ENCODE data around the gene ARMS2.

The ARMS2 gene

DNA sequence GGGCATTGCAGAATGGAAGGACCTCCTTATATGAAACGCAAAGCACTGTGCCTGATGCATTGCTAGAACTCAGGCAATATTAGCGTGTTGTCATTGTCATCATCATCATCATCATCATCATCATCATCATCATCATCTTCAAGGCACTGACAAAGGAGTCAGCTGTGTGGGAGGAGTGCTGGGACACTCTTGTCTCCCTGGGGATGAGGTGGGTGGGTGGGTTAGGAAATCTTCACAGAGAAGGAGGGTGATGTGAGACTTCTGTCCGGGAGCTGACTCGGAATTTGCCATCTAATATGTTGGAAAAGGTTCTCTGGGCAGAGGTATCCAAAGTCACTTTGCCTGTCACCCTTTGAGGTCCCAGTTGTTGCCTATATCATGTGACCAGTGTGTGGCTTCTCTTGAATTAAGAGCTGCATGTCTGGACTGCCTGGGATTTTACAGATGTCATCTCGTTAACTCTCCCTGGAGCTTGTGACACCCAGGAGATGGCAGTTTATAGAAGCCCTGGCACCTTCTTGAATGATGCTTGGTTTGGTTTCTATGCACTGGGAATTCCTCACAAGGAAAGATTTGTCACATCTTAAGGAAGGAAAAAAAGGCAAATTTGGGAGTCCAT, 14.0 kb downstream of the ARMS2 start:
- Histone ChIP-seq H3K9ac (ENCODE audit: low read length) (no peak overlapping the region), H3K18ac (ENCODE audit: low read length) (no peak overlapping the region), H3K79me1 (ENCODE audit: low read length) (no peaks in the 10 kb centered on the region), H3K4ac (ENCODE audit: low read depth, low read length) (no peak overlapping the region), H4K8ac (ENCODE audit: low read depth, low read length) (no peak overlapping the region), H3K23ac (ENCODE audit: low read length) (no peak overlapping the region), H3K4me3 (ENCODE audit: low read depth, low read length) (no peak overlapping the region), H3K14ac (ENCODE audit: low read length) (no peak overlapping the region), H4K91ac (ENCODE audit: low read depth, low read length) (no peak overlapping the region), H3K9me3 (ENCODE audit: insufficient read depth, low read depth, low read length) (peaks cover 2% of the 10 kb centered on the region), H4K12ac (ENCODE audit: low read depth, low read length) (no peak overlapping the region), H2AFZ (ENCODE audit: insufficient read depth, low read length, poor library complexity) (no peak overlapping the region), H2AK5ac (ENCODE audit: low read length) (no peak overlapping the region), H3K27ac (ENCODE audit: low read depth, low read length) (no peak overlapping the region), H2BK120ac (ENCODE audit: insufficient read depth, low read length, poor library complexity) (no peak overlapping the region), H3K4me2 (ENCODE audit: low read length) (no peak overlapping the region), H3K36me3 (ENCODE audit: control insufficient read depth in 1 of 2, insufficient read depth in 2 of 2, low read length in 2 of 2) (peaks cover 0 to 6% of the 10 kb centered on the region in 2 experiments), H3K4me1 (ENCODE audit: control insufficient read depth in 1 of 2, insufficient read depth in 2 of 2, low read length in 2 of 2) (peaks cover 9 to 11% of the 10 kb centered on the region in 2 experiments), H2BK12ac (ENCODE audit: low read length) (no peak overlapping the region), H3K27me3 (ENCODE audit: insufficient read depth, low read length) (peaks cover 5% of the 10 kb centered on the region), H2BK5ac (ENCODE audit: low read depth, low read length, poor library complexity) (no peak overlapping the region), H3K79me2 (ENCODE audit: control insufficient read depth, insufficient read depth, low read length, poor library complexity) (no peaks in the 10 kb centered on the region)
- no CpG with 5 or more reads among the region's 5 CpGs for WGBS (ENCODE audit: extremely low coverage, insufficient coverage, insufficient read length)
- DNase-seq, result peak in 1 of 2 donors; percentile 47

DNA sequence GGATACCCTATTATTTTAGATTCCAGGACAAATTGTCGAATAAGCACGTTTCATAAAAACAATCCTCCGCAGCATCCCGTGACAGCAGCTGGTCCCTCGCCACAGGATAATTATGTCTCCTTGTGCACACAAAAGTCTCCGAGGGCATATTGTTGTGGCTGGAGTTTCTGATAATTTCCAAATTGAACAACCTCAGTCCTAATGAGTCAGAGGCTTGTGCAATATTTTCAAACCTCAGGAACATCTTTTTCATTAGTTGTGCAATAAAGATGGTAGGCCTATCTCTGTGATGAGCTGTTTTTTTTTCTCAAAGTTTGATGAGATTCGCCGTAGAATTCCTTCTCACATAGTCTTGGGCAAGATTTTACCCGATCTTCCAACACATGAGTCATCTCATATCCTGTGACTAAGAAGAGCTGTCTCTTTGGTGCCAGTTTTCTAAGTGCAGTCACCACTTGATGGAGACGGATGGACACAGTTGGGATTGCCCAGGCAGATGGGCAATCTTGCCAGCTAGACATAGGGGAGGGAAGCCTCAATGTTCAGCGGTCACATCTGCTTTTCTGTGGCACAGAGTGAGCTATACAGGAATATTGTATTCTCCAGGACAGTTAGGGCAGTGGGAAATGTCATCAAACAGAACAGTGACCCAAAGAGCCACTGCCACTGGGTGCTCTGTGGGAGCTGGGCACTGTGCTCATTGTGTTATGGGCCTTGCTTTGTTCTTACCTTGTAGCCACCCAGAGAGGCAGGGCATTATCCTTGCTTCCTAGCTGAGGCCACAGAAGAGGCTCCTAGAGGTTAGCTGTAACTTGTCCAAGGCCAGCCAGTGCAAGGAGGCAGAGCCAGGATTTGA, 14.7 kb downstream of the ARMS2 start:
- H2BK5ac ChIP-seq (ENCODE audit: low read depth, low read length, poor library complexity), result no peak overlapping the region
- peaks cover 2% of the 10 kb centered on the region for H3K79me1 ChIP-seq (ENCODE audit: low read length)
- no peak overlapping the region for H3K9ac ChIP-seq (ENCODE audit: low read length)
- no peak overlapping the region for H4K12ac ChIP-seq (ENCODE audit: low read depth, low read length)
- no peaks in the 10 kb centered on the region for H3K27me3 ChIP-seq (ENCODE audit: insufficient read depth, low read length)
- no peak overlapping the region for H3K23ac ChIP-seq (ENCODE audit: low read length)
- H3K4me1 ChIP-seq (ENCODE audit: control insufficient read depth in 1 of 2, insufficient read depth in 2 of 2, low read length in 2 of 2), result peaks cover 3 to 6% of the 10 kb centered on the region in 2 experiments
- H3K9me3 ChIP-seq (ENCODE audit: insufficient read depth, low read depth, low read length), result no peaks in the 10 kb centered on the region
- H3K79me2 ChIP-seq (ENCODE audit: control insufficient read depth, insufficient read depth, low read length, poor library complexity), result no peaks in the 10 kb centered on the region
- DNase-seq, result peak; percentile 69 to 96
- H3K18ac ChIP-seq (ENCODE audit: low read length), result no peak overlapping the region
- H2BK12ac ChIP-seq (ENCODE audit: low read length), result no peak overlapping the region
- H3K4me2 ChIP-seq (ENCODE audit: low read length), result no peak overlapping the region
- H3K14ac ChIP-seq (ENCODE audit: low read length), result no peak overlapping the region
- peaks cover 0 to 3% of the 10 kb centered on the region in 2 experiments for H3K36me3 ChIP-seq (ENCODE audit: control insufficient read depth in 1 of 2, insufficient read depth in 2 of 2, low read length in 2 of 2)
- H3K4ac ChIP-seq (ENCODE audit: low read depth, low read length), result no peak overlapping the region
- H3K27ac ChIP-seq (ENCODE audit: low read depth, low read length), result no peak overlapping the region
- no CpG with 5 or more reads among the region's 11 CpGs for WGBS (ENCODE audit: extremely low coverage, insufficient coverage, insufficient read length)
- no peak overlapping the region for H2AK5ac ChIP-seq (ENCODE audit: low read length)
- H2AFZ ChIP-seq (ENCODE audit: insufficient read depth, low read length, poor library complexity), result no peak overlapping the region
- no peak overlapping the region for H4K8ac ChIP-seq (ENCODE audit: low read depth, low read length)
- no peak overlapping the region for H3K4me3 ChIP-seq (ENCODE audit: low read depth, low read length)
- H4K91ac ChIP-seq (ENCODE audit: low read depth, low read length), result no peak overlapping the region
- H2BK120ac ChIP-seq (ENCODE audit: insufficient read depth, low read length, poor library complexity), result no peak overlapping the region

DNA sequence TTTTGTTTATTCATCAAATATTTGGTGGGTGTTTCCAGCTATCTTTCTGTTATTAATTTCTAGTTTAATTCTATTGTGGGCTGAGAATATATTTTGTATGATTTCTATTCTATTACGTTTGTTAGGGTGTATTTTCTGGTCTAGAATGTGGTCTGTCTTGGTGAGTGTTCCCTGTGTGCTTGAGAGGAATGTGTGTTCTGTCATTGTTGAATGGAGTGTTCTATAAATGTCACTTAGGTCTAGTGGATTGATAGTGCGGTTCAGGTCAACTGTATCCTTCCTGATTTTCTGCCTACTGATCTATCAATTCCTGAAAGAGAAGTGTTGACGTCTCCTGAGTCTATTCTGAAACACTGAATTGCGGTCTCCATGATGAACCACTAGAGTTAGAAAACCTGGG, 15.4 kb downstream of the ARMS2 start:
- H3K4ac ChIP-seq (ENCODE audit: low read depth, low read length), result no peak overlapping the region
- WGBS (ENCODE audit: extremely low coverage, insufficient coverage, insufficient read length), result no CpG with 5 or more reads among the region's 4 CpGs

DNA sequence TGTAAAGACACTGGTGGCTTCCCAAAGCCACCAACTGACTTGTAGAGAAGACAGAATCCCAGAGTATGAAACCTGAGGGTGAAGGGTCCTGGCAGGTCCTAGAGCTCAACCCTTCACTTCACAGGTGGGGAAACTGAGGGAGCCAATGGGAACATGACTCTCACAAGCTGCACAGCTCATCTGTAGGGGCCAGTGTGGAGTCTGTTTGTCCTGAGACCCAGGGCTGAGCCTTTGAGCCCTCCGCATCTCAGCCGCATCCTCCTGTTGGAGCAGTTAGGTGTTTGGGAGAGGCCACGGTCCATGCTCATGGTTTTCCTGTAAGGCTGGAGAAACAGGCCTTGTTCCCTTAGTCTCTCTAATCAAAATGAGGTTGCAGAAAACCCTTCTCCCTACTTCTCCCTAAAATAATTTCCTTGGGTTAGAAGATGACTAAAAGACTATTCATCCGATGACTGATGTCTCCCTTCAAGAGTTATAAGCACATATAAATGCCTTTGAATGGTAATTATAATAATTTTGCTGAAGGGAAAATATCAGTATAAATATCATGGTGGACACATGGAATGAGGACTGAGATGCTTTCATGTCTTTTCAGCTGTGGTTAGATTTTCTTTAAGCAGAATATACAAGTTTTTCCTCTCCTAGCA, 17.2 kb downstream of the ARMS2 start:
- no peak overlapping the region for H4K91ac ChIP-seq (ENCODE audit: low read depth, low read length)
- no peak overlapping the region for H3K4me3 ChIP-seq (ENCODE audit: low read depth, low read length)
- H3K79me2 ChIP-seq (ENCODE audit: control insufficient read depth, insufficient read depth, low read length, poor library complexity), result no peaks in the 10 kb centered on the region
- H3K9ac ChIP-seq (ENCODE audit: low read length), result no peak overlapping the region
- no peak overlapping the region for H2BK12ac ChIP-seq (ENCODE audit: low read length)
- H2BK5ac ChIP-seq (ENCODE audit: low read depth, low read length, poor library complexity), result peak overlapping the region; percentile 31
- no peak overlapping the region for H2BK120ac ChIP-seq (ENCODE audit: insufficient read depth, low read length, poor library complexity)
- no peak overlapping the region for H4K12ac ChIP-seq (ENCODE audit: low read depth, low read length)
- no peak overlapping the region for H2AFZ ChIP-seq (ENCODE audit: insufficient read depth, low read length, poor library complexity)
- no peak overlapping the region for H3K4ac ChIP-seq (ENCODE audit: low read depth, low read length)
- no peak for DNase-seq
- H2AK5ac ChIP-seq (ENCODE audit: low read length), result no peak overlapping the region
- no peak overlapping the region for H3K4me2 ChIP-seq (ENCODE audit: low read length)
- no peak overlapping the region for H3K27ac ChIP-seq (ENCODE audit: low read depth, low read length)
- no CpG with 5 or more reads among the region's 4 CpGs for WGBS (ENCODE audit: extremely low coverage, insufficient coverage, insufficient read length)
- H3K18ac ChIP-seq (ENCODE audit: low read length), result peak overlapping the region; percentile 54
- H3K9me3 ChIP-seq (ENCODE audit: insufficient read depth, low read depth, low read length), result no peaks in the 10 kb centered on the region
- H3K14ac ChIP-seq (ENCODE audit: low read length), result no peak overlapping the region
- no peak overlapping the region for H3K23ac ChIP-seq (ENCODE audit: low read length)
- H3K4me1 ChIP-seq (ENCODE audit: control insufficient read depth in 1 of 2, insufficient read depth in 2 of 2, low read length in 2 of 2), result peaks cover 18 to 20% of the 10 kb centered on the region in 2 experiments
- H3K79me1 ChIP-seq (ENCODE audit: low read length), result peaks cover 17% of the 10 kb centered on the region
- H3K27me3 ChIP-seq (ENCODE audit: insufficient read depth, low read length), result no peaks in the 10 kb centered on the region
- H3K36me3 ChIP-seq (ENCODE audit: control insufficient read depth in 1 of 2, insufficient read depth in 2 of 2, low read length in 2 of 2), result no peaks in the 10 kb centered on the region
- no peak overlapping the region for H4K8ac ChIP-seq (ENCODE audit: low read depth, low read length)

More for the DNA sequence above, 15.4 kb downstream of the ARMS2 start:
- H2BK5ac ChIP-seq (ENCODE audit: low read depth, low read length, poor library complexity), result no peak overlapping the region
- no peak overlapping the region for H4K91ac ChIP-seq (ENCODE audit: low read depth, low read length)
- H4K8ac ChIP-seq (ENCODE audit: low read depth, low read length), result no peak overlapping the region
- no peak overlapping the region for H3K27ac ChIP-seq (ENCODE audit: low read depth, low read length)
- H2AK5ac ChIP-seq (ENCODE audit: low read length), result no peak overlapping the region
- no peaks in the 10 kb centered on the region for H3K79me2 ChIP-seq (ENCODE audit: control insufficient read depth, insufficient read depth, low read length, poor library complexity)
- H3K36me3 ChIP-seq (ENCODE audit: control insufficient read depth in 1 of 2, insufficient read depth in 2 of 2, low read length in 2 of 2), result peaks cover 0 to 3% of the 10 kb centered on the region in 2 experiments
- no peak for DNase-seq
- no peak overlapping the region for H3K4me2 ChIP-seq (ENCODE audit: low read length)
- H2AFZ ChIP-seq (ENCODE audit: insufficient read depth, low read length, poor library complexity), result no peak overlapping the region
- H3K79me1 ChIP-seq (ENCODE audit: low read length), result peaks cover 5% of the 10 kb centered on the region
- no peak overlapping the region for H3K9ac ChIP-seq (ENCODE audit: low read length)
- H3K9me3 ChIP-seq (ENCODE audit: insufficient read depth, low read depth, low read length), result no peaks in the 10 kb centered on the region
- no peak overlapping the region for H3K4me3 ChIP-seq (ENCODE audit: low read depth, low read length)
- no peak overlapping the region for H3K23ac ChIP-seq (ENCODE audit: low read length)
- H4K12ac ChIP-seq (ENCODE audit: low read depth, low read length), result no peak overlapping the region
- no peak overlapping the region for H2BK120ac ChIP-seq (ENCODE audit: insufficient read depth, low read length, poor library complexity)
- H3K4me1 ChIP-seq (ENCODE audit: control insufficient read depth in 1 of 2, insufficient read depth in 2 of 2, low read length in 2 of 2), result peaks cover 6 to 8% of the 10 kb centered on the region in 2 experiments
- no peak overlapping the region for H2BK12ac ChIP-seq (ENCODE audit: low read length)
- no peak overlapping the region for H3K18ac ChIP-seq (ENCODE audit: low read length)
- H3K14ac ChIP-seq (ENCODE audit: low read length), result no peak overlapping the region
- H3K27me3 ChIP-seq (ENCODE audit: insufficient read depth, low read length), result no peaks in the 10 kb centered on the region

All from trophoblast cell (in vitro differentiated cells and primary cell).